KMS-11 (cell line): ENCODE measurements around the gene ADAM11.

Experiments
- H2AFZ ChIP-seq: fragments of 200-600 bp; sonication (generic); 2 replicates; pipeline ENCODE4 v1.6.1; 2016; ENCODE audit warnings: antibody characterized with exemption, mixed run types, low read depth
- H3K27ac ChIP-seq: fragments of 200-600 bp; sonication (generic); 2 replicates; pipeline ENCODE4 v1.6.1; 2016; ENCODE audit warnings: mild to moderate bottlenecking, mixed run types
- H3K27me3 ChIP-seq: fragments of 200-600 bp; sonication (generic); 2 replicates; pipeline ENCODE4 v1.6.1; 2017; ENCODE audit warnings: mild to moderate bottlenecking, low read depth, mixed run types, moderate library complexity; ENCODE audit not compliant: insufficient read depth
- H3K36me3 ChIP-seq: fragments of 200-600 bp; sonication (generic); 2 replicates; pipeline ENCODE4 v1.6.1; 2017; ENCODE audit warnings: mild to moderate bottlenecking, mixed run types; ENCODE audit not compliant: insufficient read depth
- H3K4me1 ChIP-seq: fragments of 200-600 bp; sonication (generic); 2 replicates; pipeline ENCODE4 v1.6.1; 2016; ENCODE audit warnings: mild to moderate bottlenecking, low read depth, mixed run types; ENCODE audit not compliant: poor library complexity, severe bottlenecking
- H3K4me2 ChIP-seq: fragments of 200-600 bp; sonication (generic); 2 replicates; pipeline ENCODE4 v1.7.0; 2016; ENCODE audit warnings: mild to moderate bottlenecking, mixed run types
- H3K4me3 ChIP-seq: fragments of 200-600 bp; sonication (generic); IDR thresholded peaks from 2 replicates; pipeline ENCODE4 v1.6.1; 2017; ENCODE audit warnings: low read depth, low read length, mixed read lengths; ENCODE audit not compliant: insufficient read depth
- H3K79me2 ChIP-seq: fragments of 200-600 bp; sonication (generic); 2 replicates; pipeline ENCODE4 v1.6.1; 2016; ENCODE audit warnings: low read depth, mixed run types; ENCODE audit not compliant: insufficient read depth
- H3K9ac ChIP-seq: fragments of 200-600 bp; sonication (generic); 2 replicates; pipeline ENCODE4 v1.6.1; 2016; ENCODE audit warnings: mild to moderate bottlenecking, mixed run types
- H4K20me1 ChIP-seq: fragments of 200-600 bp; sonication (generic); 2 replicates; pipeline ENCODE4 v1.6.1; 2016; ENCODE audit warnings: mild to moderate bottlenecking, mixed run types; ENCODE audit not compliant: insufficient read depth
- TF ChIP-seq, protein P1 (sequence below): fragments of 200-600 bp; sonication (generic); conservative IDR thresholded peaks from 2 replicates; pipeline ENCODE4 v1.6.1; 2017; ENCODE audit warnings: low read depth, mild to moderate bottlenecking, antibody characterized with exemption, low read length, moderate library complexity, mixed read lengths

Gene ADAM11

GRCh38 chr17:44734272-44734671 lies 24.5 kb upstream of the ADAM11 start:
- Histone ChIP-seq H3K4me1 (peaks cover 21% of the 10 kb centered on the region), H3K27me3 (no peaks in the 10 kb centered on the region), H4K20me1 (no peaks in the 10 kb centered on the region), H2AFZ (no peak overlapping the region), H3K27ac (no peak overlapping the region), H3K4me2 (no peak overlapping the region), H3K4me3 (no peak overlapping the region), H3K36me3 (no peaks in the 10 kb centered on the region; the same call in 1 of the 2 replicates), H3K79me2 (no peaks in the 10 kb centered on the region), H3K9ac (no peak overlapping the region)
- TF ChIP-seq, protein P1, sequence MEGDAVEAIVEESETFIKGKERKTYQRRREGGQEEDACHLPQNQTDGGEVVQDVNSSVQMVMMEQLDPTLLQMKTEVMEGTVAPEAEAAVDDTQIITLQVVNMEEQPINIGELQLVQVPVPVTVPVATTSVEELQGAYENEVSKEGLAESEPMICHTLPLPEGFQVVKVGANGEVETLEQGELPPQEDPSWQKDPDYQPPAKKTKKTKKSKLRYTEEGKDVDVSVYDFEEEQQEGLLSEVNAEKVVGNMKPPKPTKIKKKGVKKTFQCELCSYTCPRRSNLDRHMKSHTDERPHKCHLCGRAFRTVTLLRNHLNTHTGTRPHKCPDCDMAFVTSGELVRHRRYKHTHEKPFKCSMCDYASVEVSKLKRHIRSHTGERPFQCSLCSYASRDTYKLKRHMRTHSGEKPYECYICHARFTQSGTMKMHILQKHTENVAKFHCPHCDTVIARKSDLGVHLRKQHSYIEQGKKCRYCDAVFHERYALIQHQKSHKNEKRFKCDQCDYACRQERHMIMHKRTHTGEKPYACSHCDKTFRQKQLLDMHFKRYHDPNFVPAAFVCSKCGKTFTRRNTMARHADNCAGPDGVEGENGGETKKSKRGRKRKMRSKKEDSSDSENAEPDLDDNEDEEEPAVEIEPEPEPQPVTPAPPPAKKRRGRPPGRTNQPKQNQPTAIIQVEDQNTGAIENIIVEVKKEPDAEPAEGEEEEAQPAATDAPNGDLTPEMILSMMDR, result no peak

GRCh38 chr17:44736551-44737240 lies 22.1 kb upstream of the ADAM11 start:
- Histone ChIP-seq H3K27ac (no peak overlapping the region), H3K79me2 (no peaks in the 10 kb centered on the region), H3K27me3 (no peaks in the 10 kb centered on the region), H3K4me1 (peaks cover 23% of the 10 kb centered on the region), H3K4me2 (no peak overlapping the region), H4K20me1 (no peaks in the 10 kb centered on the region), H2AFZ (no peak overlapping the region), H3K36me3 (no peaks in the 10 kb centered on the region; the same call in 1 of the 2 replicates), H3K4me3 (no peak overlapping the region), H3K9ac (no peak overlapping the region)
- TF ChIP-seq, protein P1, result no peak

DNA sequence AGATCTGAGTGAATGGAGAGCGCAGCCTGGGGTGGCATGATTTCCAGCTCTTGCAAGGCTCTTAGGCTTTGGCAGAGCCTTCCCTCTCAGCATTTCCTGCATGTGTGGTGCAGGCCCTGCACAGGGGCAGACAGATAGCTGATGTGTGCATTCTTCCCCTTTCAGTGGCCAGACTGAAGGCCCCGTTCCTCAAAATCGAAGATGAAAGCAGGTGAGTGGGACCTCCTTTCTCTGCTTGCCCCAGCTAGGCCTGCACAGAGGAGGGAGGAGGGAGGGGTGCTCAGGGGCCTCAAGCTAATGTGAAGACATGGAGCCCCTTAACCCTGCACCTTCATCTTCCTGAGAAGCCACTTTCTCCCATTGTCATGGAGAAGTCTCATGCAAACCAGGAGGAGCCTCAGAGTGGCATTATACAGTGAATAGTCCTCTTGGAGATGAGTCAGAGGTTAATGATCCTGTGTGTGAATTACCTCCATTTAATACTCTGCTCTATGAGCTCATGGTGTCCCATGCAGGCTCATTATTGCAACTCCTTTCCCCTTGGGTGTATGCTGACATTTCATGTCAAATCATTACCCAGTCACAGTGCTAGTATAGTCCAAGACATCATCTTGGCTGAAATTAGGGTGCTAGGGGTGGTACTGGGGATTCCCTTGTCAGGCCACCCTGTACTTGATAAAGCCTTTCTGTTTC lies 20.4 kb upstream of the ADAM11 start:
- H4K20me1 ChIP-seq, result no peaks in the 10 kb centered on the region
- no peaks in the 10 kb centered on the region for H3K27me3 ChIP-seq
- no peaks in the 10 kb centered on the region for H3K36me3 ChIP-seq
- no peaks in the 10 kb centered on the region for H3K79me2 ChIP-seq
- H2AFZ ChIP-seq, result no peak overlapping the region
- no peak overlapping the region for H3K4me3 ChIP-seq
- peak overlapping the region; percentile 13; the same call in 1 of the 2 replicates for H3K4me2 ChIP-seq
- TF ChIP-seq, protein P1, result no peak
- no peak overlapping the region for H3K9ac ChIP-seq
- H3K27ac ChIP-seq, result no peak overlapping the region; the same call in 1 of the 2 replicates
- peaks cover 23% of the 10 kb centered on the region for H3K4me1 ChIP-seq

GRCh38 chr17:44741316-44741715 lies 17.5 kb upstream of the ADAM11 start:
- Histone ChIP-seq H4K20me1 (no peaks in the 10 kb centered on the region), H3K27me3 (no peaks in the 10 kb centered on the region), H3K4me1 (peaks cover 26% of the 10 kb centered on the region), H3K27ac (no peak overlapping the region), H3K4me3 (no peak overlapping the region), H3K36me3 (no peaks in the 10 kb centered on the region), H3K9ac (no peak overlapping the region), H2AFZ (no peak overlapping the region), H3K79me2 (no peaks in the 10 kb centered on the region), H3K4me2 (no peak overlapping the region)
- TF ChIP-seq, protein P1, result no peak
